ENCODE data around the gene UAP1L1. TPM values are rescaled to one million over a fixed set of nuclear protein-coding genes. Genes with fewer than 3 reads are reported as not detected.

UAP1L1 gene
- total and polyA plus RNA-seq, 2 of the 4 experiments (the other 2 are of a cell fraction) = 2.3 to 9.8 TPM

DNA sequence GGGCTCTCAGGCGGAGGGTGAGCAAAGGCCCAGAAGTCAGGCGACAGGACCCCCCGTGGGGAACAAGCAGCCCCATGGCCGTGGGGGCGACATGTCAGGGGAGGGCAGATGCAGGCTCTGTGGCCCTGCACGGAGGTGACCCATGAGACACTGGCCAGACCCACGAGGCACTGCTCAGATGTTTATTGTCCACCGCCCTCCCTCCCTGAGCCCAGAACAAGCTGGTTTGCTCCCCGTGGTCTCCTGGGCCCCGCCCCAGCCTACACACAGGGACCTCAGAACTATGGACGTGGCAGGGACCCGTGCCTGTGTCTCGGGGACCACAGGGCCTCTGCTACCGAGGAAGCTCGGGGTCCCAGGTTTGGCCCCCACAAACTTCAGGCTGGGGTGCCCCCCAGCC lies 47.3 kb upstream of the UAP1L1 start:
- dilution Hi-C loops (cut with HindIII; ENCODE audit: low sequenced_read_pairs, unreplicated experiment) = no loop called here
- Histone ChIP-seq H4K91ac (ENCODE audit: insufficient read depth, low read depth, low read length) (no peak overlapping the region), H4K20me1 (ENCODE audit: insufficient read depth, low read length) (no peaks in the 10 kb centered on the region; the same call in 1 of the 2 replicates), H3K79me1 (ENCODE audit: low read depth in 1 of 2, low read length in 2 of 2) (peaks cover 0 to 7% of the 10 kb centered on the region in 2 experiments; a peak in 2 of 4 replicates), H3K4me1 (ENCODE audit: control insufficient read depth, insufficient read depth, low read length) (peaks cover 5% of the 10 kb centered on the region), H3K9me3 (ENCODE audit: control insufficient read depth, insufficient read depth, low read length) (no peaks in the 10 kb centered on the region), H4K8ac (ENCODE audit: low read depth in 2 of 2, low read length in 2 of 2) (no peak overlapping the region), H2AK5ac (ENCODE audit: low read depth, low read length) (no peak overlapping the region), H4K5ac (ENCODE audit: low read depth, low read length) (no peak overlapping the region), H2AK9ac (replicated peaks; ENCODE audit: low read depth, low read length, poor library complexity) (peak overlapping the region; percentile 65), H2BK120ac (ENCODE audit: low read depth, low read length) (no peak overlapping the region), H3K27ac (ENCODE audit: insufficient read depth, low read length) (no peak overlapping the region), H3K18ac (ENCODE audit: low read depth, low read length) (no peak overlapping the region), H3K27me3 (ENCODE audit: control insufficient read depth, insufficient read depth, low read length) (peaks cover 2% of the 10 kb centered on the region; the same call in 1 of the 2 replicates), H3K4me2 (ENCODE audit: low read depth, low read length) (no peak overlapping the region), H2AFZ (replicated peaks; ENCODE audit: low read length, poor library complexity) (peak overlapping the region; percentile 11), H3K4me3 (ENCODE audit: insufficient read depth, low read depth, low read length) (no peak overlapping the region), H3K56ac (ENCODE audit: extremely low read depth, insufficient read depth, low read length) (no peak overlapping the region), H3K9me1 (ENCODE audit: insufficient read depth, low read length) (peaks cover 4% of the 10 kb centered on the region; the same call in 1 of the 2 replicates), H3K4ac (ENCODE audit: low read depth, low read length) (no peak overlapping the region), H3K14ac (replicated peaks; ENCODE audit: low read depth, low read length) (no peak overlapping the region), H2BK5ac (ENCODE audit: low read depth, low read length, poor library complexity, severe bottlenecking) (no peak overlapping the region), H2BK15ac (ENCODE audit: low read depth, low read length) (no peak overlapping the region), H3K9ac (ENCODE audit: low read depth, low read length) (no peak overlapping the region), H3K23ac (ENCODE audit: low read depth, low read length) (no peak overlapping the region), H3K36me3 (ENCODE audit: control insufficient read depth, insufficient read depth, low read length) (no peaks in the 10 kb centered on the region), H2BK20ac (ENCODE audit: low read depth, low read length) (no peak overlapping the region)
- DNase-seq = no peak
- ChIA-PET POLR2A (ENCODE audit: unreplicated experiment) (no interaction called here), CTCF (interaction anchor here (0.5 to 1.4 kb wide), 9 partner anchors 16 to 187 kb away, joined by 3 to 9 read pairs (median 4); partner anchors contain the start of genes AJM1, NPDC1, PAXX and SAPCD2)
- intact Hi-C loops (cut with micrococcal nuclease) = no loop called here
- WGBS, 2 experiments (ENCODE audit: extremely low coverage in 2 of 2, insufficient read length in 1 of 2) = 46% methylated on average over 6 of the region's 15 CpGs; no CpG with 5 or more reads in 1 of the 2 experiments
- no peak for ATAC-seq (ENCODE audit: low read depth)
- no TSS peak for BruUV-seq (replicated peaks)
- in situ Hi-C loops (cut with MboI; ENCODE audit: low sequenced_read_pairs) = loop anchor here (10.0 kb wide), 1 partner anchor 245 kb away; no protein-coding TSS in a partner anchor
- TF ChIP-seq BHLHE40 (IDR thresholded peaks at IDR 0.05; ENCODE audit: low read depth, low read length) = no peak
- no peak for TF ChIP-seq RAD21 (IDR thresholded peaks at IDR 0.05; ENCODE audit: low read length)
- no peak for TF ChIP-seq RCOR1 (IDR thresholded peaks at IDR 0.05; ENCODE audit: insufficient replicate concordance, low read length)
- TF ChIP-seq, protein P1, sequence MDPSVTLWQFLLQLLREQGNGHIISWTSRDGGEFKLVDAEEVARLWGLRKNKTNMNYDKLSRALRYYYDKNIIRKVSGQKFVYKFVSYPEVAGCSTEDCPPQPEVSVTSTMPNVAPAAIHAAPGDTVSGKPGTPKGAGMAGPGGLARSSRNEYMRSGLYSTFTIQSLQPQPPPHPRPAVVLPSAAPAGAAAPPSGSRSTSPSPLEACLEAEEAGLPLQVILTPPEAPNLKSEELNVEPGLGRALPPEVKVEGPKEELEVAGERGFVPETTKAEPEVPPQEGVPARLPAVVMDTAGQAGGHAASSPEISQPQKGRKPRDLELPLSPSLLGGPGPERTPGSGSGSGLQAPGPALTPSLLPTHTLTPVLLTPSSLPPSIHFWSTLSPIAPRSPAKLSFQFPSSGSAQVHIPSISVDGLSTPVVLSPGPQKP (IDR thresholded peaks at IDR 0.05; ENCODE audit: borderline replicate concordance, low read depth, low read length) = no peak
- TF ChIP-seq, protein P2, sequence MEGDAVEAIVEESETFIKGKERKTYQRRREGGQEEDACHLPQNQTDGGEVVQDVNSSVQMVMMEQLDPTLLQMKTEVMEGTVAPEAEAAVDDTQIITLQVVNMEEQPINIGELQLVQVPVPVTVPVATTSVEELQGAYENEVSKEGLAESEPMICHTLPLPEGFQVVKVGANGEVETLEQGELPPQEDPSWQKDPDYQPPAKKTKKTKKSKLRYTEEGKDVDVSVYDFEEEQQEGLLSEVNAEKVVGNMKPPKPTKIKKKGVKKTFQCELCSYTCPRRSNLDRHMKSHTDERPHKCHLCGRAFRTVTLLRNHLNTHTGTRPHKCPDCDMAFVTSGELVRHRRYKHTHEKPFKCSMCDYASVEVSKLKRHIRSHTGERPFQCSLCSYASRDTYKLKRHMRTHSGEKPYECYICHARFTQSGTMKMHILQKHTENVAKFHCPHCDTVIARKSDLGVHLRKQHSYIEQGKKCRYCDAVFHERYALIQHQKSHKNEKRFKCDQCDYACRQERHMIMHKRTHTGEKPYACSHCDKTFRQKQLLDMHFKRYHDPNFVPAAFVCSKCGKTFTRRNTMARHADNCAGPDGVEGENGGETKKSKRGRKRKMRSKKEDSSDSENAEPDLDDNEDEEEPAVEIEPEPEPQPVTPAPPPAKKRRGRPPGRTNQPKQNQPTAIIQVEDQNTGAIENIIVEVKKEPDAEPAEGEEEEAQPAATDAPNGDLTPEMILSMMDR (conservative IDR thresholded peaks at IDR 0.05; ENCODE audit: low read depth, low read length) = no peak
- no peak for TF ChIP-seq FOS (IDR thresholded peaks at IDR 0.05; ENCODE audit: low read depth, low read length)
- no peak for TF ChIP-seq SMC3 (IDR thresholded peaks at IDR 0.05; ENCODE audit: low read depth, low read length)
- TF ChIP-seq NFE2L2 (IDR thresholded peaks at IDR 0.05; ENCODE audit: low read depth, low read length) = no peak
- no peak for TF ChIP-seq MAFK (IDR thresholded peaks at IDR 0.05; ENCODE audit: low read depth, low read length)
- TF ChIP-seq CEBPB (IDR thresholded peaks at IDR 0.05; ENCODE audit: low read depth, low read length) = no peak
